Urothelium cell line (cell line): ENCODE results near the gene BTN1A1.

Source experiments
- DNase-seq: peaks from one replicate; pipeline ENCODE4 v3.0.0; 2011; ENCODE audit warnings: low spot score, mixed read lengths
- FAIRE-seq: peaks from 2 replicates; lab custom pipeline; 2011; peaks lifted over from hg19 to GRCh38; lab: Jason Lieb, UNC

The BTN1A1 gene

DNA sequence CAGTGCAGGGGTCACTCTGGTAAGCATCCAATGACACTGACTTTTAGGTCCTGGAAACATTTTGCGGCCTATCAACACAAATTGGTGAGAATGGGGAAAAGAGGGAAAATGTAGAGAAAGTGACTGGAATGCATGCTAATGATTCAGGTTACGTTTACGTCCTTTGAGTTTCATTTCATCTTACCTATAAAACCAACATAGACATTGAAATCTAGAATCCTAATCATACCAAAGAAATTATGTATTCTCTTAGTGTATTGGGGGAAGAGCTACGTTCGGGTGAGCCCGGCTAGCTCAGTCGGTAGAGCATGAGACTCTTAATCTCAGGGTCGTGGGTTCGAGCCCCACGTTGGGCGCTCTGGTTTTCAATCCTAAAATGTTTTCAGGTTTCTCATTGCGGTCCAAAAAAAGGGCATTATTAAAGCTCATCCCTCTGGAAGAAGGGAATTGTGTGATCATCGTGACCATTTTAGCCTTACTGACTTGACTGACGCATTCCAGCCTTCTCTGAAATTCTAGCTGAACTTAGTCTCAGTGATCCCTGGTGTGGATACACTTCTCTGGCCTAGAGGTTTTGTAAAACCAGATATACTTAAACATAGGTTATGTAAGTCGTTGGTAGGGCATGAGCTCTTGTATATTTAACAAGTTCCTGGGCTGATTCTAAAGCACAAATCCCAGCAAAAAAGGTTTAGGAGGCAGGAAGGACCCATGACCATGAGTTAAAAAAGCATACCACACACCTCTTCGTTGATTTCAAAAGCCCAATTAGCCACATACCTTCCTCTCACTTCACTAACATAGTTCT is 56.4 kb downstream of the BTN1A1 start:
- FAIRE-seq (no peak), DNase-seq (no peak)
